OCI-LY3 (cell line): ENCODE data around the gene KRT38.

ENCODE experiments used
- EZH2phosphoT487 ChIP-seq: fragments of 200-600 bp; shearing (Covaris generic); IDR thresholded peaks from 2 replicates; pipeline ENCODE4 v1.6.1; 2018; ENCODE audit warnings: antibody characterized with exemption, mixed run types, low read depth
- TF ChIP-seq, protein P1 (sequence below): fragments of 200-600, 300-600 bp; sonication (generic); IDR thresholded peaks from 2 replicates; pipeline ENCODE4 v1.5.1; 2014; ENCODE audit warnings: antibody characterized with exemption, low read length, low read depth

GRCh38 chr17:41480136-41480535, 39.4 kb upstream of the KRT38 start:
- TF ChIP-seq EZH2phosphoT487 = no peak
- TF ChIP-seq, protein P1, sequence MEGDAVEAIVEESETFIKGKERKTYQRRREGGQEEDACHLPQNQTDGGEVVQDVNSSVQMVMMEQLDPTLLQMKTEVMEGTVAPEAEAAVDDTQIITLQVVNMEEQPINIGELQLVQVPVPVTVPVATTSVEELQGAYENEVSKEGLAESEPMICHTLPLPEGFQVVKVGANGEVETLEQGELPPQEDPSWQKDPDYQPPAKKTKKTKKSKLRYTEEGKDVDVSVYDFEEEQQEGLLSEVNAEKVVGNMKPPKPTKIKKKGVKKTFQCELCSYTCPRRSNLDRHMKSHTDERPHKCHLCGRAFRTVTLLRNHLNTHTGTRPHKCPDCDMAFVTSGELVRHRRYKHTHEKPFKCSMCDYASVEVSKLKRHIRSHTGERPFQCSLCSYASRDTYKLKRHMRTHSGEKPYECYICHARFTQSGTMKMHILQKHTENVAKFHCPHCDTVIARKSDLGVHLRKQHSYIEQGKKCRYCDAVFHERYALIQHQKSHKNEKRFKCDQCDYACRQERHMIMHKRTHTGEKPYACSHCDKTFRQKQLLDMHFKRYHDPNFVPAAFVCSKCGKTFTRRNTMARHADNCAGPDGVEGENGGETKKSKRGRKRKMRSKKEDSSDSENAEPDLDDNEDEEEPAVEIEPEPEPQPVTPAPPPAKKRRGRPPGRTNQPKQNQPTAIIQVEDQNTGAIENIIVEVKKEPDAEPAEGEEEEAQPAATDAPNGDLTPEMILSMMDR = no peak
